Adipocyte (in vitro differentiated cells): ENCODE data around the gene KLKB1.

ENCODE experiments used
- DNase-seq: peaks from one replicate; pipeline ENCODE4 v3.0.0-alpha.2; 2015; ENCODE audit warnings: low read depth
- H3K27me3 ChIP-seq: replicated peaks from 2 replicates; pipeline ENCODE4 v1.7.0; 2013; ENCODE audit warnings: mild to moderate bottlenecking, low read length, moderate library complexity; ENCODE audit not compliant: control insufficient read depth, insufficient read depth
- H3K36me3 ChIP-seq: 2 replicates; pipeline ENCODE4 v1.7.0; 2013; ENCODE audit warnings: low read length, mild to moderate bottlenecking, moderate library complexity; ENCODE audit not compliant: control insufficient read depth, insufficient read depth, severe bottlenecking
- H3K4me1 ChIP-seq: 2 replicates; pipeline ENCODE4 v1.7.0; 2013; ENCODE audit warnings: mild to moderate bottlenecking, low read length, moderate library complexity; ENCODE audit not compliant: control insufficient read depth, insufficient read depth
- H3K4me3 ChIP-seq: 2 replicates; pipeline ENCODE4 v1.7.0; 2013; ENCODE audit warnings: mild to moderate bottlenecking, low read length, moderate library complexity
- H3K9ac ChIP-seq: 2 replicates; pipeline ENCODE4 v1.7.0; 2013; ENCODE audit warnings: mild to moderate bottlenecking, low read length, moderate library complexity
- H3K9me3 ChIP-seq: 2 replicates; pipeline ENCODE4 v1.7.0; 2013; ENCODE audit warnings: mild to moderate bottlenecking, low read length, moderate library complexity; ENCODE audit not compliant: control insufficient read depth

KLKB1 gene

GRCh38 chr4:186202490-186203140, 24.7 kb upstream of the KLKB1 start:
- H3K9ac ChIP-seq: no peak overlapping the region
- no peak for DNase-seq
- H3K9me3 ChIP-seq: no peaks in the 10 kb centered on the region
- no peaks in the 10 kb centered on the region for H3K36me3 ChIP-seq
- H3K27me3 ChIP-seq: no peaks in the 10 kb centered on the region
- no peaks in the 10 kb centered on the region for H3K4me1 ChIP-seq
- no peak overlapping the region for H3K4me3 ChIP-seq

DNA sequence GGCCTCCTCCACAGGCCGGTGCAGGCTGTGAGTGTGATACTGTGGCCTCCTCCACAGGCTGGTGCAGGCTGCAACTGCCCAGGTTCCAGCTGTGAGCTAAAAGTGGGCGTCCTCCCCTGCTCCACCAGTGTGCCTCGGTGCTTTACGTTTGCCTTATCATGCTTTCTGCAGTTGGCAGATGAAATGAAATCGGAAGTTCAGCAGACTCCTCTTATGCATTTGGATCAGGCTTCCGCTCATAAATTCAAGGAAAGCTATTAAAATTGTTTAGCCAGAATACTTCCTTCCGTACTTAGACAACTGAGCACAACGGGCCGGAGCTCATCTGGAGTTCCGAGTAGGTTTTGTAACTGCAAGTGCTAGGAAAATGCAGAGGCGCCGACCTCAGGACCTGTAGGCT, 23.9 kb upstream of the KLKB1 start:
- no peak overlapping the region for H3K4me3 ChIP-seq

GRCh38 chr4:186204103-186204559, 23.2 kb upstream of the KLKB1 start:
- peak overlapping the region; percentile 52 for H3K9ac ChIP-seq
- H3K4me3 ChIP-seq: peak overlapping the region; percentile 63
- H3K9me3 ChIP-seq: no peaks in the 10 kb centered on the region
- H3K4me1 ChIP-seq: no peaks in the 10 kb centered on the region
- no peaks in the 10 kb centered on the region for H3K27me3 ChIP-seq
- H3K36me3 ChIP-seq: peaks cover 6% of the 10 kb centered on the region
- DNase-seq: no peak

More for the DNA sequence above, 23.9 kb upstream of the KLKB1 start:
- Histone ChIP-seq H3K27me3 (no peaks in the 10 kb centered on the region), H3K36me3 (no peaks in the 10 kb centered on the region), H3K9ac (no peak overlapping the region), H3K4me1 (no peaks in the 10 kb centered on the region), H3K9me3 (no peaks in the 10 kb centered on the region)
- no peak for DNase-seq

GRCh38 chr4:186204686-186205085, 22.6 kb upstream of the KLKB1 start:
- H3K27me3 ChIP-seq: no peaks in the 10 kb centered on the region
- no peaks in the 10 kb centered on the region for H3K4me1 ChIP-seq
- no peak for DNase-seq
- H3K9ac ChIP-seq: peak overlapping the region; percentile 52
- peaks cover 12% of the 10 kb centered on the region for H3K36me3 ChIP-seq
- H3K4me3 ChIP-seq: peak overlapping the region; percentile 63
- no peaks in the 10 kb centered on the region for H3K9me3 ChIP-seq

- Histone ChIP-seq H3K9me3 (no peaks in the 10 kb centered on the region), H3K9ac (no peak overlapping the region), H3K27me3 (no peaks in the 10 kb centered on the region), H3K4me1 (no peaks in the 10 kb centered on the region), H3K36me3 (peaks cover 17% of the 10 kb centered on the region), H3K4me3 (no peak overlapping the region)
- DNase-seq: no peak
These were observed 22.2 kb upstream of the KLKB1 start for GRCh38 chr4:186205156-186205555.

- DNase-seq: peak; percentile 33
- Histone ChIP-seq H3K4me3 (peak overlapping the region; percentile 54), H3K9me3 (no peaks in the 10 kb centered on the region), H3K9ac (no peak overlapping the region), H3K27me3 (no peaks in the 10 kb centered on the region), H3K4me1 (peaks cover 5% of the 10 kb centered on the region), H3K36me3 (no peaks in the 10 kb centered on the region)
These were observed 10.8 kb upstream of the KLKB1 start for GRCh38 chr4:186216465-186217024.

DNA sequence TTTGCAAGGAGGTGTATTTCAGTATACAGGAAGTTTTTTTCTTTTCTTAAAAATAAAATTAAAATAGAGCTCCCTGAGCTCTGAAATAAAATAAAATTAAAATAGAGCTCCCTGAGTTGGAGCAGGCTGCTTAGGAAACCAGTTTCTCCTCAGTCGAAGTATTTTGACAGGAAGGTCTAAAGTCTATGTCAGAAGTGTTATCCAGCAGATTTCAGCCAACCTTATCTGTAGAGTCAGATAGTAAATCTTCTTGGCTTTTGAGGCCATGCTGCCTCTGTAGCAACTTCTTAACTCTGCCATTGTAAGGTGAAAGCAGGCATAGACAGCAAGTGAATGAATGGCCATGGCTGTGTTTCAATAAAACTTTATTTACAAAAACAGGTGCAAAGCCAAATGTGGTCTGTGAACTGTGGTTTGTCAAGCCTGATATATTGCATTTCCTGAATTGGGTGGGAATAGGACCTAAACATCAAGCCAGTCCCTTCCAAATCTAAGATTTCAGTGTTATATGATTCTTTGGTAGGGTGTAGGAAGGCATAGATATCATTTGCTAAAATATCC, 9.5 kb upstream of the KLKB1 start:
- peaks cover 5% of the 10 kb centered on the region for H3K4me1 ChIP-seq
- H3K9ac ChIP-seq: no peak overlapping the region
- no peaks in the 10 kb centered on the region for H3K27me3 ChIP-seq
- DNase-seq: no peak
- no peaks in the 10 kb centered on the region for H3K36me3 ChIP-seq
- H3K4me3 ChIP-seq: no peak overlapping the region
- H3K9me3 ChIP-seq: peaks cover 2% of the 10 kb centered on the region

- H3K9ac ChIP-seq: no peak overlapping the region
- no peaks in the 10 kb centered on the region for H3K36me3 ChIP-seq
- no peaks in the 10 kb centered on the region for H3K27me3 ChIP-seq
- no peak for DNase-seq
- H3K4me1 ChIP-seq: peaks cover 5% of the 10 kb centered on the region
- peaks cover 5% of the 10 kb centered on the region for H3K9me3 ChIP-seq
- no peak overlapping the region for H3K4me3 ChIP-seq
These were observed 5.7 kb upstream of the KLKB1 start for GRCh38 chr4:186221624-186222023.

GRCh38 chr4:186225848-186226247, 1.5 kb upstream of the KLKB1 start:
- Histone ChIP-seq H3K4me1 (peaks cover 7% of the 10 kb centered on the region), H3K9me3 (peaks cover 5% of the 10 kb centered on the region), H3K36me3 (no peaks in the 10 kb centered on the region), H3K9ac (no peak overlapping the region), H3K27me3 (no peaks in the 10 kb centered on the region), H3K4me3 (no peak overlapping the region)
- DNase-seq: no peak

DNA sequence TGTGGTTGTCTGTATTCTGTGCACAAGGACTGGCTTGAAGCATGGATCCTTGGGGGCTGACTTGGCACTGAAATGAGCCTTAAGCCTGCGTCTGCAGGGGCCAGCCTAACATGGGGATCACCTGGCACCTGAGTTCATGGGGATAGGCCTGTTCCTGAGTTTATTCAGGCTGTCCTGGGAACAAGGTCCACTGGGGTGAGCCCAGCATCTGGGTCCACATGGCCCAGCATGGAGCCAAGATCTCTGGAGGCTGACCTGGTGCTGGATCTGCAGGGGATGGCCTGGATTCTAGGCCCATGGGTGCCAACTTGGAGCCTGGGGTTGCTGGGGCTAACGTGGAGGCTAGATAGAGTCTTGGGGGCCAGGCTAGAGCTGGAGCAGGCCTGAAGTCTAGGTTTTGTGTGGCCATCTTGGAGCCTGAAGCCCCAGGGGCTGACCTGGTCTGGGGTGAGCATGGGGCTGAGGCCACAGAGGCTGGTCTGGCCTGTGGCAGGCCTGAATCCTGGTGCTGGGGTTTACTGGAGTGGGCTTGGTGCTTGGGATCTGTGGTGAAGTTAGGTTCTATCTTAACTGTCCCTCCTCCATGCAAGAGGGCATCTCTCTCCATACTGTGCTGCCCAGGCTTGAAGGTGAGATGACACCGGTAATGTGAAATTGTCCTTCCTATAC, 652 bp upstream of the KLKB1 start:
- peaks cover 5% of the 10 kb centered on the region for H3K9me3 ChIP-seq
- no peak overlapping the region for H3K9ac ChIP-seq
- no peak overlapping the region for H3K4me3 ChIP-seq
- H3K4me1 ChIP-seq: peaks cover 7% of the 10 kb centered on the region
- H3K27me3 ChIP-seq: no peaks in the 10 kb centered on the region
- DNase-seq: no peak
- H3K36me3 ChIP-seq: no peaks in the 10 kb centered on the region

DNA sequence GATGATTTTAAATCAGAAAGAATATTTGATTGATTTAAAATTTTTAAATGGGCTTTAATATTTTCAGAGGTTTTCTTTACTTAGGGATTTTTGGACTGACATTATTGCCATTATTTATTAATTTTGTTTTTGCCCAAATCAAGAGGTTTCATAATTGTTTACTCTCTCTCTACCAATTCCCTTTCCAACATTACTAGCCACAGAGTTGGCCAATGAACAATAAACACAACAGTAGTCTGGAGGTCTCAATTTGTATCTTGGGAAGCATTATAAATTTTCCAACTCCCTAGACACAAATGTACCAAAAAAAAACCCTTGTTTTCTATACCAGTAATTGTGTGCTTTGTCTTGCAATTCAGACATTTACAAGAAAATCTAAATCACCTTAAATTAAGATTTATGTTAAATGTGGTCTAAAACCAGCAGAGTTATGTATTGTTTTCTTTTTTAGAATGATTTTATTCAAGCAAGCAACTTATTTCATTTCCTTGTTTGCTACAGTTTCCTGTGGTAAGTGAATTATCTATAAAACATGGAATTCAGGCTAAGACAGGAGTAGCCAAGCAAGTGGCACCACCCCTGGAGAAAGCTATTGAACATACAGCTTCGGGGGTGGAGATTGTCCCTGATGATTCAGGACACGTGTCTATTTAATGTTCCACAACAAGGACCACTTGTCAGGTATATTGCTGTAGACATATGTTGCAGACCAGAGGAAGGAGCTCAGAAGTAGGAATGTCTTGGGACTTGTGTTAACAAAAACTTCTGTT, 622 bp downstream of the KLKB1 start:
- Histone ChIP-seq H3K4me3 (peak overlapping the region; percentile 20), H3K36me3 (no peaks in the 10 kb centered on the region), H3K27me3 (no peaks in the 10 kb centered on the region), H3K4me1 (peaks cover 7% of the 10 kb centered on the region), H3K9ac (no peak overlapping the region), H3K9me3 (peaks cover 3% of the 10 kb centered on the region)
- no peak for DNase-seq
